ENCODE data around the gene ALDH3B1.

The ALDH3B1 gene

GRCh38 chr11:68047437-68048290, 37.5 kb downstream of the ALDH3B1 start:
- DNase-seq, result no peak

DNA sequence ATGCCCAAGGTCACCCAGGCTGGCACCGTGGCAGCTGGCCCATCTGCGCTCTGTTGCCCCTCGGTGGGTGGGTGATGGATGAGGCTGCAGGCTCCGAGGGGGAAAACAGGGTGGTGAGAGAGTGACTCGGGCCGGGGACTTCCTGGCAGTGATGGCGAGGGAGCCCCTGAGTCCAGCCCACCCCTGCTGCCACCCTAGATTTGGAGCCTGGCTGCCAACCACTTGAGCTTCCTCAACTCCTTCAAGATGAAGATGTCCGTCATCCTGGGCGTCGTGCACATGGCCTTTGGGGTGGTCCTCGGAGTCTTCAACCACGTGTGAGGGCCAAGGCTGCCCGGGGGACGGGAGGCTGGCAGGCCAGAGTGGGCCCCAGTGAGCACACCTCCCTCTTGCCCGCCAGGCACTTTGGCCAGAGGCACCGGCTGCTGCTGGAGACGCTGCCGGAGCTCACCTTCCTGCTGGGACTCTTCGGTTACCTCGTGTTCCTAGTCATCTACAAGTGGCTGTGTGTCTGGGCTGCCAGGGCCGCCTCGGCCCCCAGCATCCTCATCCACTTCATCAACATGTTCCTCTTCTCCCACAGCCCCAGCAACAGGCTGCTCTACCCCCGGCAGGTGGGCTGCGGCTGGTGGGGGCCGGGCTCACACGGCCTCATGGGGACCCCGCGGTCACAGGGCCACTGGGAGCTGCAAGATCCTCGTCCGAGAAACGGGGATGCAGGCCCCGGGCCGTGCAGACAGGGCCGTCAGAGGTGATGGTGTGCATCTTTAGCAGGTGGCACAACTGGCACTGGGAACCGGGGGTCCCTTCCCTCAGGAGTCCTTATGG, 38.8 kb downstream of the ALDH3B1 start:
- DNase-seq, result peak; percentile 56

DNA sequence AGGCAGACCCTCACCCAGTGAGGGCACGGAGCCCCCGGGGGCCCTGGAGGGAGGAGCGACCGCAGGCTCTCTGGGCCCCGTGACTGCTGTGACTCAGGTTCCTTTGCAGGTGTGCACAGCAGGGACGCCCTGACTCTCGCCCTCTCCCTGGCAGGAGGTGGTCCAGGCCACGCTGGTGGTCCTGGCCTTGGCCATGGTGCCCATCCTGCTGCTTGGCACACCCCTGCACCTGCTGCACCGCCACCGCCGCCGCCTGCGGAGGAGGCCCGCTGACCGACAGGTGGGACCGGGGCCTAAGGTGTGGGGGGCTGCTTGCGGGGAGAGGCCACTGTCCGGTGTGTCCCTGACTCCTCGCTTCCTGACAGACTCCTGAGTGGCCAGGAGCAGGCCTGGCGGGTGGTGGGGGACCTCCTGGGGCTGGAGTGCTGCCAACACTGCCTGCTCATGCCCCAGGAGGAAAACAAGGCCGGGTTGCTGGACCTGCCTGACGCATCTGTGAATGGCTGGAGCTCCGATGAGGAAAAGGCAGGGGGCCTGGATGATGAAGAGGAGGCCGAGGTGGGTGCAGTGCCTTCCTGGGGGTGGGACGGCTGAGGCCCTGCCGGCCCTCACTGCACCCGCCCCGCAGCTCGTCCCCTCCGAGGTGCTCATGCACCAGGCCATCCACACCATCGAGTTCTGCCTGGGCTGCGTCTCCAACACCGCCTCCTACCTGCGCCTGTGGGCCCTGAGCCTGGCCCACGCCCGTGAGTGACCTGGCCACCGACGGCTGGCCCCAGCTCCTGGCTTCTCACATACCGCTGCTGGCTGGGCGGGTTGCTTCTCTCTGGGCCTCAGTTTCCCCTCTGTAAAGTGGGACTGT, 39.6 kb downstream of the ALDH3B1 start:
- no peak for DNase-seq

GRCh38 chr11:68050371-68050841, 40.3 kb downstream of the ALDH3B1 start:
- peak; percentile 57 for DNase-seq

DNA sequence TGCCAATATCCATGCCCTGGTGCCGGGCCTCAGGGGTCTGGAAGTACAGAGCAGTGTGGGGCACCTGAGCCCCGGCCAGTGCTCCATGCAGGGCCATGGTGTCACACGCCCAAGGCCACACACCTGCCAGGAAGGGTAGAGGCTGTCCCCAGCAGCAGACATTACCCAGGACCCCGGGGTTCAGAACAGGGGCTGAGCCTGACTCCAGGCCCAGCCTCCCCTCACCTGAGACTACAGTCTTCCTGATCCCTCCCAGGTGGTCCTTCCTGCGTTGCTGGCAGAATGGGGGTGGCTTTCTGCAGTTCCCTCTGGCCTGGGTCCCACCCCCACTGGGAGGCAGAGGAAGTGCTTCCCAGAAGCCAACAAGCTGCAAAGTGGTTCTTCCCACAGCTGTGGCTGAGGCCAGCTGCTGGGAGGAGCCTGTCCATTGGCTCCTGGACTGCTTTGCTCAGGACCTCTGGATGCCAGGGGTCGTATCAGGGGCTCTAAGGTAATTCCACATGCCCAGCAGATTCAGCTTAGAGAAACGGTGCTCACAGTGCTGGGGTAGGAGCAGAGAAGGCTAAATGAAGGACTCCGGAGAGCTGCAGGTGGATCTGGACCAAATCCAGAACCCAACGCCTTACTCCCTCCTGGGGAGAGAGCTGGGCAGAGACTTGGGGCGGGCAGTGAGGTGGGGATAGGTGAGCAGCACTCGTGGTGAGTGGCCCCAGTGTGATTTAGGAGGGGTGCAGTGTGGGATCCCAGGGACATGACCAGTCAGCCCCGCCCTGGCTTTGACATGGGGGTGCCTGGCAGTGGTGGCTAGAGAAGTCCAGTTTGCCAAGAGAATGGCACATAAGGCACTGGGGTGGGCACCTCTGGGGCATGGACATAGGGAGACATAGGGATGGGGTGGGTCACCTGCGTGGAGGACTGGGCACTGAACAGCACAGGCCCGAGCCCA, 41.3 kb downstream of the ALDH3B1 start:
- DNase-seq, result peak; percentile 58

- peak; percentile 52 for DNase-seq
Observed at GRCh38 chr11:68052137-68052873, 42.2 kb downstream of the ALDH3B1 start.

DNA sequence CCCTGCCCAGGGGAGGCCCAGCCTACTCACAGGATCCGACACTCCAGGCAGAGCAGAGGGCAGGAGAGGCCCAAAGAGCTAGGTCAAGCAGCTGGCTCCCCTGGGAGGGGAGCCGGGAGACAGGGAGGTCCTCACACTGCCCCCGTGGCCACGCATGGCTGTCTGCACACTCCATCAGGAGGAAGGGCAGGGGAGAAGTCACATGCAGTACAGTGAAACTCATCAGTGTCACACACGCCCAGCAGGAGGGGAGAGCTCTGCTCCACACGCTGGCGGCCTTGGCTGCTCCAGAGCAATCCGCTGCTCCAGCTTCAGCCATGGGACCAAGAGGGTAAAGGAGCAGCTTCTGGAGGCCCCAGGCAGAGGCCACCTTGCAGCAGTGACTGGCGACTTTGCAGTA, 43.0 kb downstream of the ALDH3B1 start:
- peak; percentile 48 for DNase-seq

DNA sequence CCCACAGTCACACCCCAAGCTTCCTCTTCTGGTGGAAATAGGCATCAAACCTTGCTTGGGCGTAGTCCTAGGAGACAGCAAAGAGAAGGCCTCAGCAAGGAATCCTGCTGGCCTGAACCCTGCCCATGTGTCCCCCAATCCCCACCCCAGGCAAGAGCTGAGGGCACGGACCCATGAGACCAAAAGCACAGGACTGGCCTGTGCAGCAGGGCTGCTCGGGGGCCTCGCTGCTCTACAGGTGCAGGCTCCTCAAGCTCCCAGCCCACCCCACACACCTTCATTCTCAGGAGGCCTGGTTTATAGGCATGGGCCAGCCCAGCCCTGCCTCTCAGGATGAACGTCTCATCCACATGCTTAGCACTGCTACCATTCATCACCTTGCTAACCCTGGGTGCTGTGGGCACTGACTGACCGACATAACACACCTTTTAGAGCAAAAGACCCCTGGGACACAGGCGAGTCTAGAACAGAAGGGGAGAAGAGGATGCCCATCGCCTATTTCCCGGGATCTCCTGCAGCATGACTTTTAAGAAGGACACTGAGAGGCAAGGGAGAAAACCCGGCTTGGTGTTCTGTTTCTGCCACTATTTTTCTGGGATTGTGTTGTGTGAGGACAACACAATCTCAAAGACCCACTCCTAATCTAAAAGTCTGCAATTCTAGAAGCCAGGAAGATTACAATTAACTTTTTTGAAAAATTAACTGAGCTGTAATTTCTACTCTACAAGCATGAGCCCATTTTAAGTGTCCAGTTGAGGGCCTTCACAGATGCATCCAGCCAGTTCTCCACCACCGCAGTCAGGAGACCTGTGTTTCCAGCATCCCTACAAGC, 44.1 kb downstream of the ALDH3B1 start:
- DNase-seq, result peak; percentile 53

GRCh38 chr11:68056317-68057285, 46.5 kb downstream of the ALDH3B1 start:
- DNase-seq, result no peak

GRCh38 chr11:68057807-68058206, 47.7 kb downstream of the ALDH3B1 start:
- DNase-seq, result no peak

GRCh38 chr11:68061508-68061907, 51.4 kb downstream of the ALDH3B1 start:
- no peak for DNase-seq

- no peak for DNase-seq
Observed at GRCh38 chr11:68064926-68065325, 54.8 kb downstream of the ALDH3B1 start.

DNA sequence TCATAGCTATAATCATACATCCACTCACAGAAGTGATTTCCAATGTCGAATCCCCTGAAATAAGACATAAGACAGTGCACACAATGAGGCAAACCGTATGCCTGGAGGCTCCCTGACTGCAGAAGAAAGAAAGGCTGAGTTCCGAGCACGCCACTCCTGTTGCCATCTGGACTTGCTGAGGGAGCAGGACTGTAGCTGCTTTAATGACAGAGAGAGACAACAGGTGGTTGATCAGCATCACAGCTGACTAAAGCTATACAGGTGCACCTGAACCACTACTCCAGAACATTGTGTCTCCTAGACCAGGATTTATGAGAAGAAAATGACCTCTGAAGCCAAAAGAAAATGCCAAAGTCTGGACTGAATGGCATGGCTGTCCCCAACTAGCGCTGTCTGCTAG, 55.7 kb downstream of the ALDH3B1 start:
- DNase-seq, result no peak

DNA sequence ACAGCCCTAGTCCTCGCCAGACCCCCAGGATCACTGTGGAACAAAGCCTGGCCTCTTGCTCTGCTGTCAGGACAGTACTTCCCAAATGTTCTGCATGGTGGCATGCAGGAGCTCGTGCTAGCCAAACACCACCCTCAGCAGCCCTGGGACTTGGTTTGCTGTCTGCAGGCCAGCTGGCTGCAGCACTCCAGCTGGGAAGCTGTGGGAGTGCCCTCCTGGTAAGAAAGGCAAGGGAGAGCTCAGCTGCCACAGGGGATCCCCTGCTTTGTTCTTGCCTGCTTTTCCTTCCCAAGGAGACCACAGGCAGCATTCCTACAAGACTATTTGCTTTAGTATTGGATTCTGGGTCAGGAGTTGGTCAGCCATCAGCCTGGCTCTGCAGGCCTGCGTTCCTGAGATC, 56.6 kb downstream of the ALDH3B1 start:
- DNase-seq, result no peak

GRCh38 chr11:68067991-68068390, 57.9 kb downstream of the ALDH3B1 start:
- no peak for DNase-seq

GRCh38 chr11:68071281-68072048, 61.3 kb downstream of the ALDH3B1 start:
- DNase-seq, result no peak

GRCh38 chr11:68074584-68075352, 64.6 kb downstream of the ALDH3B1 start:
- no peak for DNase-seq
